Tibial artery (tissue), 4 donors: ENCODE data around the gene CATSPER3.

ENCODE experiments used
- DNase-seq, 2 donors: peaks; one replicate each; pipeline ENCODE4 v3.0.0-alpha.2; 2019
- H3K27ac ChIP-seq, 2 donors: fragments of 200-600 bp; sonication (generic) in 1 of 2; 1 replicate in 1 of 2; 2 replicates in 1 of 2; pipeline ENCODE4 v1.5.1; 2018 to 2019; ENCODE audit warnings: mild to moderate bottlenecking in 1 of 2
- H3K27me3 ChIP-seq, 2 donors: fragments of 200-600 bp; sonication (generic) in 1 of 2; one replicate each; pipeline versions ENCODE4 v1.5.1 to v1.6.0; 2016 to 2019
- H3K36me3 ChIP-seq, 3 donors: fragments of 200-600 bp; sonication (generic) in 2 of 3; one replicate each; pipeline ENCODE4 v1.5.1; 2016 to 2019; ENCODE audit warnings: mild to moderate bottlenecking in 2 of 3
- H3K4me1 ChIP-seq, 4 donors: fragments of 200-600 bp; sonication (generic) in 2 of 4; 1 replicate in 3 of 4; 2 replicates in 1 of 4; pipeline ENCODE4 v1.5.1; 2016 to 2019
- H3K4me3 ChIP-seq, 2 donors: fragments of 200-600 bp; sonication (generic) in 1 of 2; 1 replicate in 1 of 2; 2 replicates in 1 of 2; pipeline ENCODE4 v1.5.1; 2018 to 2019; ENCODE audit warnings: mild to moderate bottlenecking in 2 of 2
- H3K9me3 ChIP-seq, 3 donors: fragments of 200-600 bp; sonication (generic) in 1 of 3; one replicate each; pipeline ENCODE4 v1.5.1; 2016 to 2019
- intact Hi-C: fragments of 100-400 bp; cut with DNase I; formaldehyde crosslinking; loops from one replicate; pipeline ENCODE4 v1.15.0; 2023; ENCODE audit warnings: low total_unique reads
- TF ChIP-seq, protein P1 (sequence below), 2 experiments: fragments of 200-600 bp in 1 of 2; fragments of 450-650 bp in 1 of 2; IDR thresholded peaks; one replicate each; pipeline ENCODE4 v1.5.1; 2017 to 2019; ENCODE audit warnings: antibody characterized with exemption in 2 of 2, mild to moderate bottlenecking in 1 of 2, moderate library complexity in 1 of 2

The CATSPER3 gene

DNA sequence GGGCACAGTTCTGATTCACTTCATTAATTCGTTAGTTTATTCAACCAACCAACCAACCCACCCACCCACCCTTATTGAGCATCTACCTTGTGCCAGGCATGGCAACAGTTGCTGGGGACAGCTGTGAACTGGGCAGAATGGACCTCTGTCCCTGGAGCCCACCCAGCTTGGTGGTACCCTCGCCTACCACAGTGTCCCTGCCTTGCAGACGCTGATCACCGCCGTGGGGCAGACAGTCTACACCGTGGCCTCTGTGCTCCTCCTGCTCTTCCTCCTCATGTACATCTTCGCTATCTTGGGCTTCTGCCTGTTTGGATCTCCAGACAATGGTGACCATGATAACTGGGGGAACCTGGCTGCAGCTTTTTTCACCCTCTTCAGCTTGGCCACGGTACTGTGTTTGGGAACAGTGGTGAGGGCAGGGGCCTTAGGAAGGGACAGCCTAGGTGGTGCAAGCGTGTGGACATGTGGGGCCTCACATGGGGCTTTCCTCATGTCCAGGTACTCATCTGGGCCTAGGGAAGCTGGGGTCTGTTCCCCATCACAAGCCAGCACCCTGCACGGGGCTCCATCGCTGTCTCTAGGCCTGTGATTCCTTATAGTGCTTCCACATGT, 40.1 kb downstream of the CATSPER3 start:
- Histone ChIP-seq H3K9me3 (no peaks in the 10 kb centered on the region), H3K36me3 (peaks cover 0 to 4% (median 0%) of the 10 kb centered on the region in 3 donors), H3K27me3 (no peaks in the 10 kb centered on the region), H3K4me1 (peaks cover 0 to 10% (median 2%) of the 10 kb centered on the region in 4 donors), H3K4me3 (no peak overlapping the region), H3K27ac (no peak overlapping the region)
- DNase-seq, result no peak
- TF ChIP-seq, protein P1, sequence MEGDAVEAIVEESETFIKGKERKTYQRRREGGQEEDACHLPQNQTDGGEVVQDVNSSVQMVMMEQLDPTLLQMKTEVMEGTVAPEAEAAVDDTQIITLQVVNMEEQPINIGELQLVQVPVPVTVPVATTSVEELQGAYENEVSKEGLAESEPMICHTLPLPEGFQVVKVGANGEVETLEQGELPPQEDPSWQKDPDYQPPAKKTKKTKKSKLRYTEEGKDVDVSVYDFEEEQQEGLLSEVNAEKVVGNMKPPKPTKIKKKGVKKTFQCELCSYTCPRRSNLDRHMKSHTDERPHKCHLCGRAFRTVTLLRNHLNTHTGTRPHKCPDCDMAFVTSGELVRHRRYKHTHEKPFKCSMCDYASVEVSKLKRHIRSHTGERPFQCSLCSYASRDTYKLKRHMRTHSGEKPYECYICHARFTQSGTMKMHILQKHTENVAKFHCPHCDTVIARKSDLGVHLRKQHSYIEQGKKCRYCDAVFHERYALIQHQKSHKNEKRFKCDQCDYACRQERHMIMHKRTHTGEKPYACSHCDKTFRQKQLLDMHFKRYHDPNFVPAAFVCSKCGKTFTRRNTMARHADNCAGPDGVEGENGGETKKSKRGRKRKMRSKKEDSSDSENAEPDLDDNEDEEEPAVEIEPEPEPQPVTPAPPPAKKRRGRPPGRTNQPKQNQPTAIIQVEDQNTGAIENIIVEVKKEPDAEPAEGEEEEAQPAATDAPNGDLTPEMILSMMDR (IDR thresholded peaks at IDR 0.05), result no peak
- intact Hi-C loops, result no loop called here

DNA sequence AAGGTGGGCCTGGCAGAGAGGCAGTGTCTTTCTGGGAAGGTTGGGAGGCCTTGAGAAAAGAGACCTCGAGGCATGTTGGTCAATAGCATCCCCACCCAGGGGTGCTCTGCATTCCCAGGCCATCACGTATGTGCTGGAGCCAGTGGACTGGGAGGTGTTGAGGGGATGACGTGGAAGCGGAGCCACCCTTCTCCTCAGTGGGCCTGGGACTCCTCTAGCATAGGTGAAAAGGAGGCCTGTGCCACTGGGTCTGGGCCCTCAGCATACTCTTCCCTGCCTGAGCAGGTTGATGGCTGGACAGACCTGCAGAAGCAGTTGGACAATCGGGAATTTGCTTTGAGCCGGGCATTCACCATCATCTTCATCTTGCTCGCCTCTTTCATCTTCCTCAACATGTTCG, 40.8 kb downstream of the CATSPER3 start:
- H3K4me1 ChIP-seq, result peaks cover 0 to 17% (median 9%) of the 10 kb centered on the region in 4 donors
- TF ChIP-seq, protein P1 (IDR thresholded peaks at IDR 0.05), result no peak
- no peaks in the 10 kb centered on the region for H3K27me3 ChIP-seq
- H3K9me3 ChIP-seq, result no peaks in the 10 kb centered on the region
- no peak overlapping the region for H3K4me3 ChIP-seq
- no peak for DNase-seq
- no peak overlapping the region for H3K27ac ChIP-seq
- peaks cover 0 to 2% (median 0%) of the 10 kb centered on the region in 3 donors for H3K36me3 ChIP-seq
- intact Hi-C loops, result no loop called here

DNA sequence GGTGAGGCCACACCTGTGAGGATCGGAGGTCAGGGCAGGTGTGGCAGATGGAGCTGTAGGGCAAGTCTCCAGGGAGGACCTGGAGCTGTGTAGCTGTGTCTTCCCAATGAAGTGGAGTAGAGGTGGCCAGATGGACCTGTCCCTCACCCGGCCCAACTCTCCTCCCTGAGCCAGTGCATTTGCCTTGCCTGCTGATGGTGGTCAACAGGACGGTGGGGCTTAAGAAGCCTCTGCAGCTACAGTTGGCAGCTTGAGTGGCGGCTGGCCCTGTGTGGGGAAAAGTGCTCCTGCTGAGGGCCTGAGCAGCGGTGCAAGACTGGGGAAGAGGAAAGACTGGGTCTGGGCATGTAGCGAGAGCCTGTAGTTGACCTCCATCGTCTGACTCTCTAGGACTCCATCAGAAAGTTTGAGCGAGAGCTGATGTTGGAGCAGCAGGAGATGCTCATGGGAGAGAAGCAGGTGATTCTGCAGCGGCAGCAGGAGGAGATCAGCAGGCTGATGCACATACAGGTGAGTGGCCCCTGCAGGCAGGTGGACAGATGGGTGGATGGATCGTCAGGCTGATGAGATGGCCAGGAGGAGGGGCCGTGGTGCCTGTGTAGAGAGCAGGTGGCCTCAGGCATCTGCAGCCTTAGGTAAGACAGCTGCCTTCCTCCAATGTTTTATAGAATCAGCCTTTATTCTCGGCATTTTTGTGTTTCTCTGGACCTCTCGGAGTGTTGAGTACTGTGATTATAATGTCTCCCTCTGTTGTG, 41.5 kb downstream of the CATSPER3 start:
- intact Hi-C loops, result no loop called here
- DNase-seq, result no peak
- H3K27ac ChIP-seq, result no peak overlapping the region
- TF ChIP-seq, protein P1 (IDR thresholded peaks at IDR 0.05), result no peak
- H3K4me3 ChIP-seq, result no peak overlapping the region
- no peaks in the 10 kb centered on the region for H3K9me3 ChIP-seq
- no peaks in the 10 kb centered on the region for H3K36me3 ChIP-seq
- no peaks in the 10 kb centered on the region for H3K27me3 ChIP-seq
- H3K4me1 ChIP-seq, result peaks cover 0 to 23% (median 15%) of the 10 kb centered on the region in 4 donors

DNA sequence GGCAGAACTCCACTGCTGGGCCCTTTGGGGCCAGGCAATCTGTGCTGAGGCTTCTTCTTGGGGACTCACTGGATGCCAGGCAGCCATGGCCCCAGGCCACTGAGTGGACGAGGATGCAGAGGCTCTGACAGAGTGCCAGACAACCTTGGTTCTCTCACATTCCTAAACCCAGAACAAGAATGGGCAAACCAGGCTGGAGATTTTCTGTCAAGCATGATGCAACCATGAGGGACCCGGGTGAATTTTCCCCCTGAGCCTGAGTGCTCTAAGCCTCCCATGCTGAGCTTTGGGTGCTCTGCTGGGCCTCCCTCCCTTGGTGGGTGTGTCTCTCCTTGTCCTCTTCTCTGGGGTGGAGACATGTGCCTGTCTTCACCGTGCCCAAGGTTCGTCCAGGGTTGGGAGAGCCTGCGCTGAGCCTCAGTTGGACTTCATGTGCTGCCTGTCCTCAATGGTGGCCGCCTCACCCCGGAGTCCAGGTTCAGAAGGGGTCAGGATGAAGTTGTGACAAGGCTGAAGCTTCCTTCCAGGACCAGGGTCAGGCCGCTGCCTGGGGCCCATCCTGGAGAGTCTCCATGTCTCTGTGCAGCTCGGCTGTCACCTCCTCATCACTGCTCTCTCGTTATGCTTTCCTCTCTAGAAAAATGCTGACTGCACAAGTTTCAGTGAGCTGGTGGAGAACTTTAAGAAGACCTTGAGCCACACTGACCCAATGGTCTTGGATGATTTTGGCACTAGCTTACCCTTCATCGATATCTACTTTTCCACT, 42.2 kb downstream of the CATSPER3 start:
- no peak for DNase-seq

More for the DNA sequence above, 42.2 kb downstream of the CATSPER3 start:
- Histone ChIP-seq H3K27me3 (no peaks in the 10 kb centered on the region), H3K27ac (no peak overlapping the region), H3K4me3 (no peak overlapping the region), H3K9me3 (no peaks in the 10 kb centered on the region), H3K36me3 (no peaks in the 10 kb centered on the region), H3K4me1 (peaks cover 0 to 31% (median 23%) of the 10 kb centered on the region in 4 donors)
- intact Hi-C loops, result no loop called here
- TF ChIP-seq, protein P1 (IDR thresholded peaks at IDR 0.05), result no peak
